Eye (tissue), 1 donor: ENCODE data around the gene SYNPO.
A peak's percentile ranks its signal among the peaks of the same experiment; 100 is the strongest.

Experiments
- DNase-seq: peaks from one replicate; pipeline ENCODE4 v3.0.0-alpha.2; 2015

The SYNPO gene

DNA sequence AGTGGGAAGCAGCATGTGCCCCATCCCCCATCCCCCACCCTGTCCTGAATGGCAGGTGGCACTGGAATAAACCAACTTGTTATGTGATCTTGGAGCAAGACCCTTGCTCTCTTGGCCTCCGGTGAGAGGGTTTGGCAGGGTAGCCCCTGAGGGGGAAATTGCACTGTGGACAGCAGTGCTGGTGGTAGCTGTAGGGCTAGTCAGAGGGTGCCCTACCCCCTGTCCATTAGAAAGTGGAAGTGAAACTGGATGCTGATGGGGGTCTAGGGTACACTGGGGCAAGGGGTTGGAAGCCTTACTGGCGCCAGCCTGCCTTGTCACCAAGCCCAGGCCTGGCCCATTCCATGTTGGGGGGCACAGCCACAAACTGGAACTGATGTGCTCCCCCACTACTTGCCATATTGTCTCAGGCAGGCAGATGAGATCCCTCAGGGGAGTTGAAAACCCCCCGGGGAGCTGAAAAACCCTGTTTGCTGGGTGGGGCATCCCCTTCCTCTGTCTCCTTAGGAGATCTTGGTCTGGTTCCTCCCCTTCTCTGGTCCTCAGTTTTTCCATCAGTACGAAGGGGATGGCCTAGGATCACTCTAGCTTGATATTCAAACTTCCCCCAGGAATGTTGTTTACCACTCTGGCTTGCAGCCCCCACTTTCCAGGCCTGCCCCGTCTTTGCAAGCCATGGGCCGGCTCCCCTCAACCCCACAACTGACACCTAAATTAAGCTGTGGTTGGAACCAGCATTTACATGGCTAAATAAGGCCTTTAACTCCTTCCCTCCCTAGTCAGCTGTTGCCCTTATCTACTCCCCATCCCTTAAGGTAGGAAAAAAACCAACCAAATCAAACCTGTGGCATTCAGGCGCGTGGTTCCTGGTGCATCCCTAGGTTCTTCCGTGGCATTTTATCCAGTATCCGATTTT lies 14.4 kb upstream of the SYNPO start:
- no peak for DNase-seq

DNA sequence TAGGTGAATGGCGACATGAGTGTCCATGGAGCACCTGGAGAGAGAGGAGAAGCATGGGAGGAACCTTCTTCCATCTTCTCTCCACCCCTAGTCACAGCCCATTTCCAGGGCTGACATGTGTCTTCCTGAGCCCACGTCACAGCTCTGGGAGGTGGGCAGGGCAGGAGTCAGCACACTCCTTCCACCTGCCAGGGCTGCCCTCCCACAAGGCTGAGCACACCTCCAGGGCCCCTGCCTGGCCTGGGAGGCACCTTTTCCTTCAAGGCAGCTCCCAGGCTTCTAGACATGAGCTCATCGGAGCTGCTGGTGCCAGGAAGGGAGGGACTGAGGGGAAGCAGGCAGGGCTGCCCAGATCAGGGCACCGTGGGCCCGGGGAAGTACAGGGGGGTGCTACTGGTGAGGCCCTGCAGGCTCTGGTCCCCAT lies 13.6 kb upstream of the SYNPO start:
- DNase-seq: no peak

DNA sequence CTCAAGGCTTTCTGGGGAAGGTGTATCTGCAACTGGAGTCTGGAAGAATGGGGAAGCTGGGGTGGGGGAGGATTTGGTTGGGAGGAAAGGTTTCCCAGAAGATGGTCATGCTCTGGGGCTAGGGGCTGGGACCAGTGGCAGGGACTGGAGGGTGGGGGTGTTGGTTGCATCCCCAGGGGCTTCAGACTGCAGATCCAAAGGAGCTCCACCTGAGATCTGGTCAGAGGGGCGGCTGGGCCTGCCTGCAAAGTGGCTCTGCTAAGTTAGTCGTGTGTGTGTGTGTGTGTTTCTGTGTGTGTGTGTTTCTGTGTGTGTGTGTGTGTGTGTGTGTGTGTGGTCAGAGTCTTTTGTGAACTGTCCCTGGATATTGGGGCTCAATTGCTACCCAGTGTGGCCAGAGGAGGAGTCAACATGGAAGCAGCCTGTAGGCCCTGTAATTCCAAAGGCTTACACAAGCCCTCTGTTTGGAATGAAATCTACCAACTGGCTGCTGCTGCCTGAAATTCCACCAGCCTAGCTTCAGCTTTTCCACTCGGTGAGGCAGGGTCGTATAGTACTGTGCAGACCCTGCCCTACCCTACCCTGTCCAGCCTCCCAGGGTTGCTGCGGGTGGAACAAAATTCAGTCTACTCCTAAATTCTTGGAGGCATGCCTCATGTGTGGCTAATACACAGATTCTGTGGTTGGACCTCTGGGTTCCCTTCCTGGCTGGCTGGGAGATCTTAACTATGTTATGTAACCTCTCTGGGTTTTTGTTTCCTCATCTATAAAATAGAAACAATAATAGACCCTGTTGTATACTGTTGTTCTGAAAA lies 12.5 kb upstream of the SYNPO start:
- no peak for DNase-seq

DNA sequence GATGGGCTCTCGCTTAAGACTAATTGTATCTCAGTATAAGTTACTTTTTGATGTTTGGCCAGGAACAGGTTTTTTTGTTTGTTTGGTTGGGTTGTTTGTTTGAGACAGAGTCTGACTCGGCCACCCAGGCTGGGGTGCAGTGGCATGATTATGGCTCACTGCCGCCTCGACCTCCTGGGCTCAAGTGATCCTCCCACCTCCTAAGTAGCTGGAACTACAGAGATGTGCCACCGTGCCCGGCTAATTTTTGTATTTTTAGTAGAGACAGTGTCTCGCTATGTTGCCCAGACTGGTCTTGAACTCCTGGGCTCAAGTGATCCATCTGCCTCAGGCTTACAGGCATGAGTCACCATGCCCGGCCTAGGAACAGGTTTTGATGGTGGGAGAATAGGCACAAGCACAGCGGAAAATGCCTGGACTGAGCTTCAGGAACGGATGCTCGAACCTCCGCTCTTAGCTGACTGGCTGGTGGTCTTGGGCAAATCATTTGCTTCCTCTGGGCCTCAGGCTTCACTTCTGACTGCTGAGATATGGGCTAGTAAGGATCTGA lies 11.4 kb upstream of the SYNPO start:
- no peak for DNase-seq

DNA sequence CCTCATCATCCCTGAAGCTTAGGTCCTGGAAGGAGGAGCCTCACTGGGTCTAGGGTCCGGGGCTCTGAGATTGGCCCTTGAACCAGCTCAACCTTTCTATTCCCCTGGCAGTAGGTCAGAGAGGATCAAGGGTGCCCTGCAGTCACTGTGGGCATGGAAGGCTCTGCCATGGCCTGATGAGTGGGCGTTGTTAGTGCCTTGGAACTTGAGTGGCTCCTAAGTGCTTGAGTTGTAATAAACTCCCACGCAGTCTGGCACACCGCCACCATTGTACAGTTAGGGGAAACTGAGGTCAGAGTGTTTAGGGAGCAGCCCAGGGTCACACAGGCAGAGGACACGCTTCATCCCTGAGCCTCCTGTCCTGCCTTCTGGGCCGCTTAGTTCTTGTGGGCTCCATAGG lies 10.4 kb upstream of the SYNPO start:
- no peak for DNase-seq

DNA sequence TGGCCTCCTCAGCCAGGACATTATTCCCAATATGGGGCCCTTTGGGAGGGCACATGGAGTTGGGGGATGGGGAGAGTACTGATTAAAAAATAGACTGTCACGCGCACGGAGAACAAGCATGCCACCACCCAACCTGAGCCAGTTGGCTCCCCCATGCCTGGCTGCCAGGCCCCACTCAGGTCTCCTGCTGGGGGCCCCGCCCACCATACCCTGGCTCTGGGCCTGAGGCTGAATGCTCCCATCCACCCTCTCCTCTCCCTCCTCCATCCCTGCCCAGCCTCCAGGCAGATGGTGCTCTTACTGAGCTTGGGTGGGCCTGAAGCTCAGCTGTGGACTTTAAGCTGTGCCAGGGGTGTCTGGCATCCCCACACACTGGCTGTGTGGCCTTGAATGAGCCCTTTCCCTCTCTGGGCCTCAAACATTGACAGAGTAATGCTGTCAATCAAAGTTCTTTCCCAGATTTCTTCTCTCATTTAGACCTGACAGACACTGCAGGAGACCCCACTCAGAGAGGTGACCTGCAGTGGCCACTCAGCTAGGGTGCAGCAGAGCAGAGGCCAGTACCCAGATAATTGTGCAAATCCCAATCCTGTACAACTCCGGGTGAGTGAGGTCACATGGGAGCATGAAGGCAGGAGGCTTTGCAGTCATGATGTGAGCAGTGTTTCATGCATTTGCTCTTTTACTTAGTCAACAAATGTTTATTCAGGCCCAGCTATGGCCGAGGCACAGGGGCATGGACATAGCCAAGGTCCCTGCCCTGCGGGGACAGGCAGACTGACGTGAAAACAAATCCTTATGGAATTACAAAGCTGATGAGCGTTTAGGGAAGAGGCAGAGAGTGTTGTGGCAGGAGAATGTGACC lies 9.8 kb upstream of the SYNPO start:
- no peak for DNase-seq

DNA sequence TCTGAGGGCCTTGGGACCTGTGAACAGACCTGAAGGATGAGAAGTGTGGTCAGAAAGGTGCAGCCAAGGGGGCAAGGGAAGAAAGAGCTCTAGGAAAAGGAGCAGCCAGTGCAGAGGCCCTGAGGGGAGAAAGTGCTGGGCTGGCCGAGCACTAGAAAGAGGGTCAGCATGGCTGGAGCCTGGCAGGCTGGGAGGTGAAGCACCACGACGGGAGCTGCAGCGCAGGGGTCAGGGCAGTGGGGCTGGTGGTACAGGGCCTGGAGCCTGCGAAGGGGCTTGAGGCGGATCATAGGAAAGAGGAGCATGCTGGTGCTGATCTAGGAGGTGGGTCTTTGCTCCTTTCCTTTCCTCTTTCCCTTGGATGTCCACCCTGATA lies 9.1 kb upstream of the SYNPO start:
- DNase-seq: no peak

DNA sequence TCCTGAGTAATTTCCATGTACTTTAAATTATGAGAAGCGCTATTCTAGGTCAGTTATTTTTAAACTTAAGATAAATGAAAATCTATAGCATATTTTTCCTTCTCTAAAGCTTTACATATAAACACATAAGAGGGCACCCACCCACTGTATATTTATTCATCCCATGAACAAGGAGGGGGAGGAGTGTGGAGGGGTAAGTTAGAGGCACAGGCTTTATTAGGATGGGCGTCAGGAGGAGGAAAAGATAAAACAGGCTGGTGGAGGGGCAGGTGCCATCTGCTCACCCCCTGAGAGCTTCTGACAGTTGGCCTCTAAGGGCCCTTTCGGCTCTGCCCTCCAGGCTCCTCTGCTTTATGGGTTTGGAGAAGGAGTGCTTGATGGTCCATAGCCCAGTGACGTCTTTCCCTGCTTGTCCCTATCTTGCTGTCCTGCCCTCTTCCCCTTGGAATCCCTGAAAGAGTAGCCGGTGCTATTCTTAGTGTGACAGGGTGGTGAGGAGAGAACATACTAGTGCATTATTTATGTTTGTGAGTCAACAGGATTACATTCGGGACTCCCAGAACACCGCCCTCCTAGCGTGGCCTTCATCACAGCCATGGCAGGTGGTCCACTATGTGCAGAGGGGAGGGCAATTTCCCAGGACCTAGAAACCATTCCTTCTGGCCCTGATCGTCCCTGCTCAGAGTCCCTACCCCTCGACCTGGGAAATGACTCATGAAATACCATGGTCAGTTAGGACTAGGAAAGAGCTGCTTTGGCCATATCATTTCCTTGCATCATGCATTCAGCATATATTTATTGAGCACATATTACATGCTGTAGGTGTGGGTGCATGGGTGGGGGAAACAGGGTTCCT lies 7.9 kb upstream of the SYNPO start:
- DNase-seq: no peak

DNA sequence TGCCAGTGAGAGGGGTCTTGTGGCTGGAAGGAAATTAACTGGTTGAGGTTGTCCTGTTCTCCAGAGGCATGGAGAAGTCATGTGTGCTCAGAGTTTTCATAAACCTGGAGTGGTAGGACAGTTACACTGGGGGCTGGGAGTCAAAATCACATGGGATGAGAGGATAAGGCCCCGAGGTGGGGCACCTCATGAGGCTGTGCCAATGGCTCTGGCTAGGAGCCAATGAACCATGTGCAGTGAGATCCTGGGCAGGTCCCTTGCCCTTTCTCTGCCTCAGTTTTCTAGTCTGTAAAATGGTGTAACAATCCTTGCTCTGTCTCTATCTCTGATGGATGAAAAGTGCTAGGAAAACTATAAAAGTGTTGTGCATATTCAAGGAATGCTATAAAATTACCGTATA lies 7.0 kb upstream of the SYNPO start:
- no peak for DNase-seq

DNA sequence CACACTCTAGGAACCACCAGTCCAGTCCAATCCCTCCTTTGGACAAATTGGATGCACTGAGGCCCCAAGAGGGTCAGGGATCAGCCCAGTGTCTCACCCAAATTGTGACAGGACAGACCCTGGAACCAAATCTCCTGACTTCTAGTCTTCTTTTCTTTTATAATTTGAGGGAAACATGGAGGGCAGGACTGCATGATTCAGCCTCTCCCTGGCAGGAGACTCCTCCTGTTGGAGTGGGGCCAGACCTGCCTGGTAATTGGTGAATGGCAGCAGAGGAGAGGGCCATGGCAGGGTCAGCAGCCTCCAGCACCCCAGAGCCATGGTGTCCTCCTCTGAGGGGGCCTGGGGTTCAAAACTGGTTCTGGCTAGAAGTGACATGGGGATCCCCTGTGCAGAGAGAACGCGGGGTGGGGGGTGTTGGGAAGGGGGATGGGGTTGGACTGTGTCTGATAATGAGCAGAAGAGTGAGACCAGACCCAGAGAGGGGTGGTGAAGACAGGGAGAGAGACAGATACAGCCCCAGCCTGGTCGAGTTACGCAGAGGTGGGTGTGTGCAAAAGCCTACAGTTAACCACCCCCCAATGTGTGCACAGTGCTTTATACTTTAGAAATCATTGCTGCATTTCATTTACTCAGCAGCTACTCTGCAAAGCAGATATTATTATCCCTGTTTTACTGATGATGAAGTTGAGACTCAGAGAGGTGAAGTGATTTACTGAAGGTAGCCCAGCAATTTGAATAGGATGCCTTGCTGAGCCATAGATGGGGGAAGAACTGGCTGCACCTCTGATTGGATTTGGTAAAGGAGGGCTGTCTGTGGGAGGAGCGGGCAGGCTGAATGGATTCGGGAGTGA lies 3.8 kb upstream of the SYNPO start:
- DNase-seq: no peak

DNA sequence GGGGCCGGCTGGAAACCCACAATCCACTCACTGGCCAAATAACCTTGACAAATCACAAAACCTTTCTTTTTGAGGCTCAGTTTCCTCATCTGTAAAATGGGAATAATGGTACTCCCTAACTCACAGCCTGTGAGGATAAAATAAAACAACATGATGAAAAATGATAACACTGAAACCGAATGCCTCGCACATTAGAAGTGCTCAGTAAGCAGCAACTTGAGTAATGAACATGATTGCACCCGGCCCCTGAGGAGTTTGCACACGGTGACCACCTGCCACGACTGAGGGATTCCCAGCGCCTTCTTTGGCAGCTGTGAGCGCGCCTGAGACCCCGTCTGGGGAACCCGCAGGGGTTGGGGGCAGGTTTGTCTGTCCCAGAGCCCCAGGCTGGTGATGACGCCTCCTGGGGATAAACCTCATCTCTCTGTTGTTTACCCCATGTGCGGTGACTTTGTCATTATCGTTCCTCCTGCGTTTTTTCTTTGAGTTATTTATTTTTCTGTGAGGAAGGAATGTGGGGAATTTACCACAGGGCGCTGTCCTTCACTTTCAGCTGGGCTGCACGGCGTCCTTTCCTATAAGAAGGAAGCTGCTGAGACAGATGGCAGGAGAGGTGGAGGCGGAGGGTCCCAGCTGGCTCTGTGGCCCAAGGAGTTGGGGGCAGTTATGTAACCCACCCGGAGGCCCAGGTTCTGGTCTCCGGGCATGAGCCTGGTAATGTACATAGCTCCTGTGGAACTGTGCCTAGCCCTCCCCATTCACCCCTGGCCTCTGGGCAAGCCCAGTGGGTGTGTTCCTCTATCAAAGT lies 3.0 kb upstream of the SYNPO start:
- DNase-seq: peak; percentile 85

DNA sequence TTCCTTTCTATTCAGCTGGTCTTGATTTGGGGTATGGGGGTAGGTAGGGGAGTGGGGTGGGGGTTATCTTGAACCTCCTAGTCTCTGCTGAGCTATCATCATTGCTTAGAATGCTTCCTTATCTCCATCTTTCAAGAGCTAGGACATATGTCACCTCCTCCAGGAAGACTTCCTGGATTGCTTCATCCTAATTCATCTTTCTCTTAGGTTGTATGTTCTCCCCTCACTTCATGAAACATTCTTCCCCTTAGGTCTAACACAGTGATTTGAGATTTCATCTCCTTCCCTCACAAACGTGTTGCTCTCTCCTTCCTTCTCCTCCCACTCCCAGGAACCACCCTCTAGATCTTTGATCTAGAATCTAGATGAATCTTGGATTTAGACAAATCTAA lies 2.4 kb upstream of the SYNPO start:
- no peak for DNase-seq

DNA sequence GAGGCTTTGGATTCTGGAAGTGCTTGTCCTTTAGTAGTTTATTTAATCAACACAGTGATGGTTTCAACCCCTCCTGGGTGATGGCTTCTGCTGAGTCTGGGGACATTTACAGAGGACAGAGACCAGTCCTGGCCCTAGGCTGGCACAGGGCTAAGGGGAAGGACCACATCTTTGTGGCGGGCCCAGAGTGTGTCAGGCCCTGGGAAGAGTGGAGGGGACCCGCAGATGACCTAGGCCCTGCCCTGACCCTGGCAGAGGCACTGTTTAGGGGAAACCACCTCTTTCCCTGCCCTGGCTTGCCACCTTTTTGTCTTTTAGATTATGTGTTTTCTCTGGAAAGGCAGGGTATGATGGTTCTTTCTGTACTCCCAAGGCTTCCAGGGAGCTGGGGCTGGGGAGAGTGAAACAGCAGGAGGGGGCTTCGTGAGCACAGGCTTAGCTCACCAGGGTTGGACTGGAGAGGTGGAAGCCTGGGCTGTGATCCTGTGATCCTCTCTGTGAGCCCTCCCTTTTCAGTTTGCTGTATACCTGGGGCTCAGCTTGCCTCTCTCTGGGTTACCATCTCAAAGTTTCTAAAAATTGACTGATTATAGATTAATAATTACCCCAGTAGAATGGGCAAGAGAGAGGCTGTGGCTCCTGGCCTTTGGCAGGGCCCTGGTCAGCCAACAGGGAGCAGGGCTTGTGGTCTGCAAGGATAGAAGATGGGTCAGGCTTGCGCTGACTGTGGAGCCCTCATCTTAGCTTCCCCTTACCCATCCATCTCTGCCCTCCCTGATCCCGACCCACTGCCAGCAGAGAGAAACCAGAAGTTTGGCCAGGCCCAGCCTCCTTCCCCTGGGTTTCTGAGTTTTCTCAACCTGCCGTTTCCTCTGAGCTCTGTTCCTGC lies 1.7 kb upstream of the SYNPO start:
- no peak for DNase-seq

DNA sequence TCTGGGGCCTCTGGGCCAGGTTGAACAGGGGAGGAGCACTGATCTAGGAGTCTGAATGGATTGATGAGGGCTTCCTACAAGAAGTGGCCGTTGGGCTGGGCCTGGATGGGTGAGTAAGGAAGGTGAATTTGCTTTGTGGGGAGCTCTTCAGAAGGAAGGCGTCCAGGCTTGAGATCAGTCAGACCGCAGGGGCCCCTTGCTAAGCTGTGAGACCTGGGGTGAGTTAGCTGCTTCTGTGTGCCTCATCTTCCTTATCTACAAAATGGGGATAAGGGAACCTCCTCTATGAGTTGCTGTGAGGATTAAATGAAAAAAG lies 1.1 kb upstream of the SYNPO start:
- no peak for DNase-seq

DNA sequence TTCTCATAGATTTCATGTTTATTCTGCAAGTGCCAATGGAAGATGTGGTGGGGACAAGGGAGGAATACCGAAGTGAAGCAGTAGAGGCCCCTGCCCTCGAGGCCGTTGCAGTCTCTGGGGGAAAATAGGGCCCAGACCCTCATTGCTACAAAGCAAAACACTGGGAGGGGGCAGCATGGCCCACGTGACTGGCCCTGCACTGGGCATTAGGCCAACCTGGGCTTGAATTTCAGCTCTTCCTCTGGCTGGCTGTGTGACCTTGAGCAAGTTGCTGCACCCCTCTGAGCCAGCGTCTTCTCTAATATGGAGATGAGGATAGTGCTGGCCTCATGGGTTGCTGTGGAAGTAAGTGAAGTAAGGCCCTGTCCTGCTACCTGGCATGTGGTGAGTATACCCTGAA lies 709 bp upstream of the SYNPO start:
- DNase-seq: no peak

DNA sequence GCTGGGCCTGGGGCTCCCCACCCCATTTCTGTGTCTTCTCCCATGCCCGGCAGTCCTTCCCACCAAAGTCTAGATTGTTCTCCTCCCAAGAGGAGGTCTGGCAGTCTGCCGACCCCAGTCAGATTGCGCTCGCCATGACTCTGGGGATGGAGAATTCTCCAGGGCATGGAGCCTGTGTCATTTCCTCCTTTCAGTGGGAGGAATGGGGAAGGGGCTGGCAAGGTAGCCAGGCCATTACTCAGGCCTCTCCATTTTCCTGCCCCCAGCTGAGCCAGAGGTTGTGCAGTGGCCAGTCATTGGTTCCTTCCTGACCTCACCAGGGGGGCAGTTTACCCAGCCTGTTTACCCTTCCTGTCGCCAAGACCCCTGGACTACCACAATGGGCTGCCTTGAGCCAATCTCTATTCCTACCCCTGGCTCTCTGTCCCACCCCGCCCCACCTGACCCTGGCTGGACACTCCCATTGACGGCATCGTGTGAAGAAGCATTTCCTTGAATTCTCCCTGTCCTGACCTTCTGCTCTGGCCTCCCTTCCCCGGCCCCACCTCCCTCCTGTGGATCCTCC lies 628 bp downstream of the SYNPO start:
- DNase-seq: no peak

DNA sequence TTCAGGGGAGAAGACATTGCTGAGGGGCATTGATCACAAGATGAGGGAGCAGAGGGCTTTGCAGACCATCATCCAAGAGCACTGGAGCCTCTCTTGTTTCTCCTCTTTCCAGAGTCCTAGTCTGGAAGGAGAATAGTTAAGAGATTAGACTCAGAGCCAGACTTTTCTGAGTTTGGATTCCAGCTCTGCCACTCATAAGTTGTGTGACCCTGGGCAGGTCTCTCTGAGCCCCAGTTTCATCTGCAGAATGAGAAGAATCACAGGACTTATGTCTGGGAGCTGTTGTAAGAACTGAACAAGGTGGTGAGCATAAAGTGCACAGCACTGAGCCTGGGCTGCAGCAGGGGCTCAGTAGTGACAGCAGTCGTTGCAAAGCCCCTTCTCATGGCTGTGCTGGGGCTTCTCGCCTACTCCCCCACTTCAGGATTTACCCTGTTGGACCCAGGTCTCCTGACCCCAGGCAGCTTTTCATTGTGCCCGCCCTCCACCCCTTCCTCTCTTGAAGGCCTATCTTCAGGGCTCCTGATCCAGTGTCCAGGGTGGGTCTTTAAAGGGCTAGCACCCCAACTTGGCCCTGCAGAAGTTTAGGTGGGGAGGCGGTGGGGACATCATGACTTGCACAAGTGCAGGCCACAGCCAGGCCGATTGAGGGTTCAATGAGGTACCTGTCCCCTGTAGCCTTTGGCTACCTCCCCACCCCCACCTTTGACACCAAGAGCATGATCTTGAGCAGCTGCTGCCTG lies 1.5 kb downstream of the SYNPO start:
- DNase-seq: no peak

DNA sequence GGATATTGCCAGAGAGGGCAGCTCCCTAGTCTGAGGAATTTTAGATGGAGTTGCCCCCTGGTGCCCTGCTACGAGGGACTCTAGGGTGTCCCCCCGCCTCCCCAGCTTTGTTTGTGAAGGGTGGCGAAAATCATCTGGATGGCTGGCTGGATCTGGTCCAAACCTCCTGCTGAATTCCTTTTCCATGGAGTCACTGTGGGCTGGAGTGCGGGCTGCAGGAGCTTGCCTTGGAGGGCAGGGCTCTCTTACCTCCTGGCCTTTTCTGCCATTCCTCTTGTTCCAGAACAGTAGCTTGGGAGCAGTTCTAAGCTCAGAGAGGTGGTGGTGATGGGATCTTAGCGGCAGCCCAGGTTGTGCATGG lies 2.1 kb downstream of the SYNPO start:
- DNase-seq: peak; percentile 81
